ENCODE results near the gene GALT. TPM values are rescaled to one million over a fixed set of nuclear protein-coding genes. Genes with fewer than 3 reads are reported as not detected.

Gene GALT
- total RNA-seq, 1 experiment from 2014 or later, result 25.7 TPM

- Mint-ChIP-seq H3K9me3 (ENCODE audit: low read depth, unreplicated experiment) (no peaks in the 10 kb centered on the region), H3K27ac (ENCODE audit: unreplicated experiment) (no peak overlapping the region), H3K4me3 (ENCODE audit: low read depth, unreplicated experiment) (no peak overlapping the region), H3K27me3 (ENCODE audit: unreplicated experiment) (peaks cover 56% of the 10 kb centered on the region), H3K4me1 (ENCODE audit: low read depth, unreplicated experiment) (peaks cover 13% of the 10 kb centered on the region), H3K36me3 (ENCODE audit: insufficient read depth, unreplicated experiment) (peaks cover 8% of the 10 kb centered on the region)
- no peak for TF ChIP-seq CTCF (IDR thresholded peaks at IDR 0.05; ENCODE audit: unreplicated experiment)
- DNase-seq, result no peak
- intact Hi-C loops (cut with micrococcal nuclease; ENCODE audit: unreplicated experiment), result no loop called here
- CTCF ChIA-PET, result no interaction called here
- BruUV-seq (replicated peaks), result no TSS peak
Measured at GRCh38 chr9:34630402-34631154, 15.9 kb upstream of the GALT start.

- no TSS peak for BruUV-seq (replicated peaks)
- peaks cover 30% of the 10 kb centered on the region for H3K27me3 Mint-ChIP-seq (ENCODE audit: unreplicated experiment)
- H3K4me3 Mint-ChIP-seq (ENCODE audit: low read depth, unreplicated experiment), result no peak overlapping the region
- CTCF ChIA-PET, result interaction anchor here (0.6 to 1.0 kb wide), 2 partner anchors 21 to 335 kb away, joined by 3 to 4 read pairs; partner anchors contain the start of gene RPP25L
- H3K9me3 Mint-ChIP-seq (ENCODE audit: low read depth, unreplicated experiment), result no peaks in the 10 kb centered on the region
- H3K4me1 Mint-ChIP-seq (ENCODE audit: low read depth, unreplicated experiment), result peaks cover 12% of the 10 kb centered on the region
- intact Hi-C loops (cut with micrococcal nuclease; ENCODE audit: unreplicated experiment), result no loop called here
- peaks cover 22% of the 10 kb centered on the region for H3K36me3 Mint-ChIP-seq (ENCODE audit: insufficient read depth, unreplicated experiment)
- DNase-seq, result no peak
- TF ChIP-seq CTCF (IDR thresholded peaks at IDR 0.05; ENCODE audit: unreplicated experiment), result no peak
- no peak overlapping the region for H3K27ac Mint-ChIP-seq (ENCODE audit: unreplicated experiment)
Measured at GRCh38 chr9:34633166-34633565, 13.3 kb upstream of the GALT start.

- H3K27ac Mint-ChIP-seq (ENCODE audit: unreplicated experiment), result no peak overlapping the region
- BruUV-seq (replicated peaks), result no TSS peak
- peaks cover 16% of the 10 kb centered on the region for H3K36me3 Mint-ChIP-seq (ENCODE audit: insufficient read depth, unreplicated experiment)
- no peak overlapping the region for H3K4me3 Mint-ChIP-seq (ENCODE audit: low read depth, unreplicated experiment)
- H3K4me1 Mint-ChIP-seq (ENCODE audit: low read depth, unreplicated experiment), result peaks cover 10% of the 10 kb centered on the region
- peak; percentile 70 for DNase-seq
- peaks cover 22% of the 10 kb centered on the region for H3K27me3 Mint-ChIP-seq (ENCODE audit: unreplicated experiment)
- no peaks in the 10 kb centered on the region for H3K9me3 Mint-ChIP-seq (ENCODE audit: low read depth, unreplicated experiment)
- CTCF ChIA-PET, result interaction anchor here (0.6 to 1.0 kb wide), 3 partner anchors 22 to 356 kb away, joined by 3 to 4 read pairs (median 3); partner anchors contain the start of genes DNAJB5 and RPP25L
- peak; percentile 48 for TF ChIP-seq CTCF (IDR thresholded peaks at IDR 0.05; ENCODE audit: unreplicated experiment)
- intact Hi-C loops (cut with micrococcal nuclease; ENCODE audit: unreplicated experiment), result loop anchor here (1.0 kb wide), 1 partner anchor 22 kb away; the partner anchor contains the start of gene RPP25L
Measured at GRCh38 chr9:34633851-34634550, 12.5 kb upstream of the GALT start.

- no peak for TF ChIP-seq CTCF (IDR thresholded peaks at IDR 0.05; ENCODE audit: unreplicated experiment)
- Mint-ChIP-seq H3K27ac (ENCODE audit: unreplicated experiment) (no peak overlapping the region), H3K4me1 (ENCODE audit: low read depth, unreplicated experiment) (peaks cover 10% of the 10 kb centered on the region), H3K27me3 (ENCODE audit: unreplicated experiment) (peaks cover 15% of the 10 kb centered on the region), H3K9me3 (ENCODE audit: low read depth, unreplicated experiment) (no peaks in the 10 kb centered on the region), H3K4me3 (ENCODE audit: low read depth, unreplicated experiment) (no peak overlapping the region), H3K36me3 (ENCODE audit: insufficient read depth, unreplicated experiment) (peaks cover 16% of the 10 kb centered on the region)
- CTCF ChIA-PET, result no interaction called here
- DNase-seq, result no peak
- intact Hi-C loops (cut with micrococcal nuclease; ENCODE audit: unreplicated experiment), result loop anchor here (1.0 kb wide), 1 partner anchor 22 kb away; the partner anchor contains the start of gene RPP25L
- TSS peak; percentile 69 for BruUV-seq (replicated peaks)
Measured at GRCh38 chr9:34634551-34635248, 11.8 kb upstream of the GALT start.

Measured in Calu3 (cell line).